IPS DF 19.7 (cell line): ENCODE measurements around the gene UQCC2.

Experiments used
- DNase-seq: peaks from one replicate; pipeline ENCODE4 v3.0.0-alpha.2; 2013; ENCODE audit warnings: low read depth, low spot score

Gene UQCC2

DNA sequence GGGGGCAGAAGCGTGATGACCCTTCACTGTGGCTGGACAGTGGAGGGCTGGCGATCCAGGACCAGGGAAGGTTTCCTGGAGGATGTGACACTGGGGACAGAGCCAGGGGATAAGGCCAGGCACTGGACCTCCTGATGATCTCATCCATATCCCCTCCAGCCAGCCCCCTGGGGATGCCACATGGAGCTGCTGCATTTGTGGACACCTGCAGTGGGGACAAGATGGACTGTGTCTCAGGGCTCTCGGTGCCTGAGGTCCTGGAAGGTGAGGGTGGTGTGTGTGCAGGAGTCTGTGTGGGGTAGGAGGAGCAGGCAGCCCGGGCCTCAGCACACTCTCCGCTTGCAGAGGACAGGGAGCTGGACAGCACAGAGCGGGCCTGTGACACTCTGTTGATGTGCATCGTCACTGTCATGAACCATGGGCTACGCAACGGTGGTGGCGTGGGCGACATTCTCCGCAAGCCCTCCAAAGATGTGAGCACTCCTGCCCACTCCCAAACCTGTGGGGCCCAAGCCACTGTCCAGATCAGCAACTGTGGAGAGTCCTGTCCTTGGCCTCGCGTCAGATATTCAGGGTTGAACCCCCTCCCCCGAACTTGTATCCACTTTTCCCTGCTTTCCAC, 19.9 kb downstream of the UQCC2 start:
- DNase-seq: no peak

DNA sequence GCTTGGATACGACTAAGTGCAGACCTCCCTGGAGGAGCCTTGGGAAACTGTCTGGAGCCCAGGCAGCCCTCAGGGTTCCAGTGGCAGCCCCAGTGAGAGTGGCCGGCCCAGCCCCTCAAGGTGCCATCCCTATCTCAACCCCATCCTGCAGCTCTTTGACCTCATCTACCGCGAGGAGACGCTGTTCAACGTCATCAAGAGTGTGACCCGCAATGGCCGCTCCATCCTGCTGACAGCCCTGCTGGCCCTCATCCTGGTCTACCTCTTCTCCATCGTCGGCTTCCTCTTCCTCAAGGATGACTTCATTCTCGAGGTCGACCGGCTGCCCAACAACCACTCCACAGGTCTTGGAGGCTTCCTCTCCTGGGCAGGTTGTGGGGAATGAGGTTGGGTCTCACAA, 20.7 kb downstream of the UQCC2 start:
- DNase-seq: no peak

DNA sequence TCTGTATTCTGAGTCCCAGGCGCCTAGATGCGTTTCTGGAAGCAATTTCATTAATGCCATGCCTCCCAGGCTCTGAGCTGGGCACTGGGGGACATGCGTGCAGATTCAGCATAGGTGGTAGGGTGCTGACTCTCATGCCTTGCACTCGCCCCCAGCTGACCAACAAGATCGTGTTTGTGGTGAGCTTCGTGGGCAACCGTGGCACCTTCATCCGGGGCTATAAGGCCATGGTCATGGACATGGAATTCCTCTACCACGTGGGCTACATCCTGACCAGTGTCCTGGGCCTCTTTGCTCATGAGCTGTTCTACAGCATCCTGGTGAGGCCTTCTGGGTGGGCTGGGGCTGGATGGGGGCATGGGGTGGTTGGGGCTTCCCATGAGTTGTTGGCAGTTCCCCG, 21.6 kb downstream of the UQCC2 start:
- DNase-seq: no peak

DNA sequence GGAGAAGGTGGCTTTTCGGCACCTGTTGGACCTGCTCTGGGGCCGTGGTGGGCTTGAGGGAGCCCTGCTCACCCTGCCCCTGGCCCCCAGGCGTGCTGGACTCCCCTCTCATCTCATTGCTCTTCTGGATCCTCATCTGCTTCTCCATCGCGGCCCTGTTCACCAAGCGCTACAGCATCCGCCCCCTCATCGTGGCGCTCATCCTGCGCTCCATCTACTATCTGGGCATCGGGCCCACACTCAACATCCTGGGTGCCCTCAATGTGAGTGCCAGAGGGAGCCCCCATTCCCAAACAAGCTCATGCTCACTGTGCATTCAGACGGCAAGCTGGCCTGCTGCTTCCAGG, 22.4 kb downstream of the UQCC2 start:
- DNase-seq: no peak

DNA sequence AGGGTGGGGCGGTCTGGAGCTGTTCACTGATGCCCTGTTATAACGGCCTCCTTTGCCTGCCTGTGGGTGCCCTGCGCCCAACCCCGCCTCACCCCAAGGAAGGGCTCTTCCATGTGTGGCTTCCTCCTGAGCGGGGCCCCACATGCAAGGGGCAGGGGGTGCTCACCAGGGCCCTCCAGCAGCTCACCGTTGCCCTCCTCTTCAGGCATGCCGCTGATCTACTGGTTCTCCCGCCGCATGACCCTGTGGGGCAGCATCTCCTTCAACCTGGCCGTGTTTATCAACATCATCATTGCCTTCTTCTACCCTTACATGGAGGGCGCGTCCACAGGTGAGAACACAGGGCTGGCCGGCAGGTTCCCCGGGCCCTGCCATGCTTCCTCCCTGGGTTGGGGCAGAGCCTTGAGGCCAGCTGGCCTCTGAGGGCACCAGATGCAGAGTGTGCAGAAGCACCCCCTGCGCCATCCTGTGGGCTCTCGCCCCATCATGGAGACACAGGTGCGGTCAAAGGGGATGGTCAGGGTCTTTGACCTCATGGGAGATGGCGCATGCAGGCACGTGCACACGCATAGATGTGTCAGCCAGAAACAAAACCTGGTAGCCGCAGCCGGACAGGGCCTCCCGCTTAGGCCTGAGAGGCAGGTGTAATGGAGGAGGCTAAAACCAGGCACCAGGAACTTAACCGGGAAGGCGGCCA, 22.9 kb downstream of the UQCC2 start:
- DNase-seq: no peak

DNA sequence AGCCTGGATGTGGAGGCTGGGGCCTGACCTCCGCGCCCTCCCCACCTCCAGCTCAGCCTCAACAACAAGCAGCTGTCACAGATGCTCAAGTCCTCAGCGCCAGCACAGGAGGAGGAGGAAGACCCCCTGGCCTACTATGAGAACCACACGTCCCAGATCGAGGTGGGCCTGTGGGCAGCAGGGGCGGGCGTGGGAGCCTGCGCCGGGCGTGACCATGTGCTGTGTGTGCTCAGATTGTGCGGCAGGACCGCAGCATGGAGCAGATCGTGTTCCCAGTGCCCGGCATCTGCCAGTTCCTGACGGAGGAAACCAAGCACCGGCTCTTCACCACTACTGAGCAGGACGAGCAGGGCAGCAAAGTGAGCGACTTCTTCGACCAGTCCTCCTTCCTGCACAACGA, 23.5 kb downstream of the UQCC2 start:
- DNase-seq: no peak

DNA sequence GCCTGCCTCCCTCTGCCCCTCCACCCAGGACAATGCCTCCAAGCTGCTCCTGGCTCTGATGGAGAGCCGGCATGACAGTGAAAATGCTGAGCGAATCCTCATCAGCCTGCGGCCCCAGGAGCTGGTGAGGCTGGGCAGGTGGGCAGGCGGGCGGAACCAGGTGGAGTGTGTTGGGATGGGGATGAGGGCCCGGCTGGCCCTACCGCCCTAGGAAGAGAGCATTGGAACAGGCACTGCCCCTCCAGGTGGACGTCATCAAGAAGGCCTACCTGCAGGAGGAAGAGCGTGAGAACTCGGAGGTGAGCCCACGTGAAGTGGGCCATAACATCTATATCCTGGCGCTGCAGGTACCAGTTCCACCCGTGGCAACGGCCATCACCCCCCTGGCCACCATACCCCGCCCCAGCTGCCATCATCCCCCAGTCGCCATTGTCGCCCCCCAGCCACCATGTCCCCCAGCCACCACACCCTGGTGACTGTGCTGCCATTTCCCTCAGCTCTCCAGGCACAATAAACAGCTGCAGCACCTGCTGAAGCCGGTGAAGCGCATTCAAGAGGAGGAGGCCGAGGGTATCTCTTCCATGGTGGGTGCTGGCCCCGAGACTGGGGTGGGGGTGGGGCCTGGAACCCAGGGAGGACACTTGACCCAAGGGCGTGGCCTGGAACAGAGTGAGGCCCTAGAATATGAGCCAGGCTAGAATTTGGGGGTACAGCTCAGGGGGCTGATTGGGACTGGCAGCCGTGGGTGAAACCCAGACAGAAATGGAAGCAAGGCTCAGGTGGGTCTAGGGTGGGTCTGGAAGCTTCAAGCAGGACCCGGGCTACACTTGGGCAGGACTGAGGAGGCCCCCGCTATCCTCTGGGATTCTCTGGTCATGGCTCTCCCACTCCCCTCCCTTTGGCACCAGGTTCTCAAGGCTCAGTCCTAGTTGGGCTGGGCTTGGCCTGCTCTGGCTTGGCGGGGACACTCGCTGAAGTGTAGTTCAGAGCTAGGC, 24.2 kb downstream of the UQCC2 start:
- DNase-seq: no peak

DNA sequence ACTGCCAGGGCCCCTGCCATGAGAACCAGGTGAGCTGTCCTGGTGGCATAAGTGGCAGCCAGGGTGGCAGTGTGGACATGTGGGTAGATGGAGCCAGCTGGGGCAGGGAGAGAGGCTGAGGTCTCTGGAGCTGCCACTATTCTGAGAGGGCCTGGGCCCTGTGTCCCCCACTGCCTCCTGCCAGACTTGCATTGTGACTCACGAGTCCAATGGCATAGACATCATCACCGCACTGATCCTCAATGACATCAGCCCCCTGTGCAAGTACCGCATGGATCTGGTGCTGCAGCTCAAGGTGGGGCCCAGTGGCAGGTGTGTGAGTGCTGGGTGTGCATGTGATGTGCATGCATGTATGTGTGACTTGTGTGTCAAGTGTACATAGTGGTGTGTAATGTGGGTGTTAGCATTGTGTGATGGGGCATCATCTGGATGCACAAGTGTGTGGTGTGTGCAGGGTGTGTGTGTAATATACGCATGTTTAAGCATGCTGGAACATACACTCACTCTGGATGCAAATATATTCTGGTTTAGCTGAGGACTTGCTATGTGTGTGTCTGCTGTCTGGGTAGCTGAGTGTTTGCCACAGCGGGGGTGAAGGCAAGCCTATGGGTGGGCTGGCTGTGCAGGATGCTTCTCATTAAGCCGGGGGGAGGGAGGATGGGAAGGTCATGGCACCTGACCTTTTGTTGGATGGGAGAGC, 25.1 kb downstream of the UQCC2 start:
- no peak for DNase-seq

DNA sequence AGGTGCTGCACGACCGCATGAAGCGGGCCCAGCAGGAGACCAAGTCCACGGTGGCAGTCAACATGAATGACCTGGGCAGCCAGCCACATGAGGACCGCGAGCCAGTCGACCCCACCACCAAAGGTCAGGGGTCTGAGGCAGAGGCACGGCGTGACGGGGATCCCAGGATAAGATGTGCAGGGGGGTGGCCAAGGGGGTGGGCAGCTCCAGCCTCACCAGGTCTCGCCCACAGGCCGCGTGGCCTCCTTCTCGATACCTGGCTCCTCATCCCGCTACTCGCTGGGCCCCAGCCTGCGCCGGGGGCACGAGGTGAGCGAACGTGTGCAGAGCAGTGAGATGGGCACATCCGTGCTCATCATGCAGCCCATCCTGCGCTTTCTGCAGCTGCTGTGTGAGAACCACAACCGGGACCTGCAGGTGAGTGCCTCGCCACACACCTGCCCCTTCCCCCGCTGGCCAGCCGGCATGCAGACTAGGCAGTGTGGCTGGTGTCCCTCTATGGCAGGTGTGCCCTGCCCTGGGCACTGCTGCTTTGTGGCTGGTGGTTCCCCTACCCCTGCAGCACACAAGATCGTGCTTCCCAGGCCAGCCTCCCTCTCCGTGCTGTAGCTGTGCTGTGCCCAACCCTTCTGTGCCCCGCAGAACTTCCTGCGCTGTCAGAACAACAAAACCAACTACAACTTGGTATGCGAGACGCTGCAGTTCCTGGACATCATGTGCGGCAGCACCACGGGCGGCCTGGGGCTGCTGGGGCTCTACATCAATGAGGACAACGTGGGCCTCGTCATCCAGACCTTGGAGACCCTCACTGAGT, 25.9 kb downstream of the UQCC2 start:
- DNase-seq: no peak

DNA sequence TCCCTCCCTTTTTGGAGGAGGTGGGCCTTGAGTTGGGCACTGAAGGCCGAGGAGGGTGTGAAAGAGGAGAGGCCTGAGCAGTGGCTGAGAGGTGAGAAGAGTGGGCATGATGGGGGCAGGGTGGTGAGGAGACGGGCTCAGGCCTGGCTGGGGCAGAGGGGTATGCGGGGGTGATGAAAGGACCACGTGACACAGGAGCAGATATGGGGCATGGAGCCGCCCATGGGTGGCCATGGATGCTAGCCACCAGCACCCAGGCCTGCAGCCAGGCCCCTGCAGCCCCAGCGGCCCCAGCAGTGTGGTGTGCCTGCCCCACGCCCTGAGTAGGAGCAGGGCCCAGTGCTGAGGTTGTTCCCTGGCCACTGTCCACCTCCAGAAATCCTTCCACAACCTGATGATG, 26.5 kb downstream of the UQCC2 start:
- DNase-seq: no peak

DNA sequence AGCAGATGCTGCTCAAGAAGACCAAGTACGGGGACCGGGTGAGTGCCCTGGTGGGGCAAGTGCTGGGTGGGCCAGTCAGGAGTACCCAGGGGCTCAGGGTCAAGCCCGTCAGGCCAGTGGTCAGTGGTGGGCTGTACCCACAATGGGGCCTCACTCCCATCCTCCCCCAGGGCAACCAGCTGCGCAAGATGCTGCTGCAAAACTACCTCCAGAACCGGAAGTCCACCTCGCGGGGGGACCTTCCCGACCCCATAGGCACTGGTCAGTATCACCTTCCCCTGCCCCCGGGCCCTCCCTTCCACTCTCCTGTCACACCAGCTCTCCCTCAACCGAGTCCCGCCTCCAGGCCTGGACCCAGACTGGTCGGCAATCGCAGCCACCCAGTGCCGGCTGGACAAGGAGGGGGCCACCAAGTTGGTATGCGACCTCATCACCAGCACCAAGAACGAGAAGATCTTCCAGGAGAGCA, 27.0 kb downstream of the UQCC2 start:
- no peak for DNase-seq

DNA sequence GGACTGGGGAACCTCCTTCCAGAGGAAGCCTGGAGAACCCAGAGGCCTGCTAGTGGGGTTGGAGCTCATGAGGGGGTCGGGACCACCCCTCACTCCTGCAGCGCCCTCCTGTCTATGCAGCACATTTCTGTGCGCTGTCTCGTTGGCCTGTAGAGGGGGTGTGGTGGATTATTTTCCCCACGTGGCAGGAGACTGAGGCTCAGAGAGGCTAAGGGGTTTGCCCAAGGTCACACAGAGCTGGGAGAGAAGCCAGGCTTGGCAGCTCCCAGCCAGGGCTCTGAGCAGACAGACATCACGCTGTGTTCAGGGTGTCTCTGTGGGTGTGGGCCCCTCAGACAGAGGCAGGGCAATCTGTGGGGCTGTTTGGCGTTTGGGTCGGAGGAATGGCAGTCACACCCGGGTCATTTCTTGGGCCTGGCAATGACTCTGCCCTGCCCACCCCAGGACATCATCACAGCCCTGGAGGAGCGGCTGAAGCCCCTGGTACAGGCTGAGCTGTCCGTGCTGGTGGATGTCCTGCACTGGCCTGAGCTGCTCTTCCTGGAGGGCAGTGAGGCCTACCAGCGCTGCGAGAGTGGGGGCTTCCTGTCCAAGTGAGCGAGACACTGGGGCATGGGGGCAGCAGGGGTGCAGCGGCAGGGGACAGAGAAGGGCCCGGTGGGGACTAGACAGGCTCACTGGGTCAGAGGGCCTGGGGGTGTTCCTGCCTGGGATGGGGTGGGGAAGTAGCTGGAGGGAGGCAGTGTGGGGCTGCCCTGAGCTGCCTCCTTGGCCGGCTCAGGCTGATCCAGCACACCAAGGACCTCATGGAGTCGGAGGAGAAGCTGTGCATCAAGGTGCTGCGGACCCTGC, 27.7 kb downstream of the UQCC2 start:
- DNase-seq: no peak

DNA sequence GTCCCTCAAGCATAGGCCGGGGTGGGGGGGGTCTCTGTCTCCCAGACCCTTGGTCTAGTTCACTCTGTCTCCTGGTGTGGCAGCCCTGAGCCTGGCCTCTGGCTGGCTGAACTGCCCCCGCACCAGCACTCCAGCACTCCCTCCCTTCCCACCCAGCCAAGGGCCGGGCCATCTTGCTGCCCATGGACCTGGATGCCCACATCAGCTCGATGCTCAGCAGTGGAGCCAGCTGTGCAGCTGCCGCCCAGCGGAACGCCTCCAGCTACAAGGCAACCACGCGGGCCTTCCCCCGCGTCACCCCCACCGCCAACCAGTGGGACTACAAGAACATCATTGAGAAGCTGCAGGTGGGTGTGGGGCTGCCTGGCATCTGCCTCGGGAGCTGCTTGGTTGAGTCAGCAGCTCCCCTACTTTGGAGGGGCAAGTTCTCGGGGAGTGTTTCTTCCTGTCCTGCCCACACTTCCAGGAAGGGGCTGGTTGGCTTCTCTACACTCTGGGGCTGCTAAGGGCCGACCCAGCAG, 28.4 kb downstream of the UQCC2 start:
- DNase-seq: no peak

DNA sequence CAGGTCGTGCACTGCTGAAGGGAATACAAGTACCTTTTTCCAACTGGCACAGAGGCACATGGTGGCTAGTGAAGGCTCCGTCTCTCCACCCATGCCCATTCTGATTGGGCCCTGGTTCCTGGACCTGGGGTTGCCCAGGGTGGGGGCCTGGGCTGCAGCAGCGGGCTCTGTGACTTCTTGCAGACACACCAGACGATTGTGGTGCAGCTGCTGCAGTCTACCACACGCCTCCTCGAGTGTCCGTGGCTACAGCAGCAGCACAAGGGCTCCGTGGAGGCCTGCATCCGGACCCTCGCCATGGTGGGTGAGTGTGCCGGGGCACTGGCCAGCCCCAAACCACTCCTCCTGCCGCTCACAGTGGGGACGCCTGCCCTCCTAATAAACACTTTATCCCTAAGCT, 29.2 kb downstream of the UQCC2 start:
- DNase-seq: no peak

DNA sequence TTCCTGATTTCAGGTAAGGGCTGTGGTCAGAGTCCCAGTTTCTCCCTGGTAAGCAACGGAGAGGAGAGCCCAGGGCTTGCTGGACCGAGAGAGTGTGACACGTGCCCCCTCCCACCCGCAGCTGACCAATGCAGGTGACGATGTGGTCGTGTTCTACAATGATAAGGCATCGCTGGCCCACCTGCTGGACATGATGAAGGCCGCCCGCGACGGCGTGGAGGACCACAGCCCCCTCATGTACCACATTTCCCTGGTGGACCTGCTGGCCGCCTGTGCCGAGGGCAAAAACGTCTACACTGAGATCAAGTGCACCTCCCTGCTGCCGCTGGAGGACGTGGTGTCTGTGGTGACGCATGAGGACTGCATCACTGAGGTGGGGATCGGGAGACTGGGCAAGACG, 31.7 kb downstream of the UQCC2 start:
- DNase-seq: no peak

DNA sequence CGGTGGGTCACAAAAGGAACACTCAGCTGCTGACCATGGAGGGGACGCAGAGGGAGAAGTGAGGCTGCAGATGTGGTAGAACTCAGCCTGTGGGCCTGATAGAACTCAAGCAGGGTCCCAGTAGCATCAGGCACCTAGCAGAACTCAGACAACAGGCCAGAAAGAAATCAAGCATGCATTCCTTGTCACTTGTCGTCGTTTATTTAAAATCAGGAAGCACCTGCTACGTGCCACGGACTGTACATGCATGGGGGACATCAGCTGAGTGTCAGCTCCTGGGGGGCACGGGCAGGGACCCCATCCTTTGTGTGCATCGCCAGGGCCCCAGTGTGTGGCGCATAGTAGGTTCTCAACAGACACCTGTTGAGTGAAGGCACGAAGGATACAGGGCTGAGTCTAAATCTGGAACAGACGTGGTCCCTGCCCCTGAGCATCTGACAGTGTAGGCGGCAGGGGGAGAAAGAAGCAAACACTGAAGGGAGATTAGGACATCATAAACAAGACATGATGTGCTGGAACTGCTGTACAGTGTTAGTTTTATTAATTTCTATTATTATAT, 32.5 kb downstream of the UQCC2 start:
- DNase-seq: no peak

DNA sequence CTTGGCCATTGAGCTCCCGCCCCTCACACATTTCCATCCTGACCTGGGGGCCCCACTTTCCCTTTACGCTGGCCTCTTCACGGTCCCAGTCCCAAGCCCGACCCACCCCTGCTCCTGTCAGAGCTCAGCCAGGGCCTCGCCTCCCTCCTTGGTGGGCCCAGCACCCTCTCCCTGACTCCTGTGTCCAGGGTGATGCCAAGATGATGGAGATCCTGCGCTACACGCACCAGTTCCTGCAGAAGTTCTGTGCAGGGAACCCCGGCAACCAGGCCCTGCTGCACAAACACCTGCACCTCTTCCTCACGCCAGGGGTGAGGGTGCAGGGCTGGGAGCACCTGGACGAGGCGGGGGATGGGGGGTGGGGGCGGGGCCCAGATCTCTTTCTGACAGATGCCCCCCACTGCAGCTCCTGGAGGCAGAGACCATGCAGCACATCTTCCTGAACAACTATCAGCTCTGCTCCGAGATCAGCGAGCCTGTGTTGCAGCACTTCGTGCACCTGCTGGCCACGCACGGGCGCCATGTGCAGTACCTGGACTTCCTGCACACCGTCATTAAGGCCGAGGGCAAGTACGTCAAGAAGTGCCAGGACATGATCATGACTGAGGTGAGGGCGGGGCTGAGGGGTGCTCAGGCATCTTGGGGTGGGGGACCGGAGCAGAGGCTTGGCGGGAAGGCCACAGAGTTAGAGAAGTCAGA, 33.1 kb downstream of the UQCC2 start:
- no peak for DNase-seq

DNA sequence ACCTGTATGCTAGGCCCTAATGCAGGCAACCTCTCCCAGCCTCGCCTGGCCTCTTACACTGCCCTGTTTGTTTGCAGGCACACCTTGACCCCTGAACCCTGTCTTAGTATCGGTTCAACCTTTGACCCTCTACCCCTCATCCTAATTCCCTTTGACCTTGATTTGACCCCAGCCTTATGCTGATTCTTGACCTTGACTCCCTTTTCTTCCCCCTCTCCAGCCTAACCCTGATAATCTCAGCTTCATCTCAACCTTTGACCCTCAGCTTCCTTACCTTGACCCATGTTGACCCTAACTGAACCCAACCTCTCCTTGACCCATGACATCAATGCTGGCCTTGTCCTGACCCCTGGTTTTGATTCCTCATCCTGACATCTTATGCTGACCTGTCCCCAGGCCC, 33.8 kb downstream of the UQCC2 start:
- no peak for DNase-seq

DNA sequence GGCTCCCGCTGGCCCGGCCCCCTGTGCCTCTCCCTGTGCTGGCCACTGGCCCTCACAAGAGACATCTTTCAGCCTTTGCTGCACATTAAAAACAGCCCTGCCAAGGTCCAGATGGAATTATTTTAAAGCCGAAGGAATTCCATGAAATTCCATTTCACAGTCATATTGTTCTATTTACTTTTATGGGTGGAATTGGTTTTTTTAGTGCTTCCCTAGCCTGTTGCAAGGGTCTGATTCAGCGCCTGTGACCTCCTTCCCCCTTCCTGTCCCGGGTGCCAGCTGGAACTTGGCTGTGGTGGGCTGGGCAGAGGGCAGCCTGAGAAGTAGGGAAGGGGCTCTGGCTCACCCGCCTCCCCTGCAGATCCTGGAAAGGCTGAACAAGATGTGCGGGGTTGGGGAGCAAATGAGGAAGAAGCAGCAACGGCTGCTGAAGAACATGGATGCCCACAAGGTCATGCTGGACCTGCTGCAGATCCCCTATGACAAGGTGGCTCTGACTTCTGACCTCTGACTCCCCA, 34.3 kb downstream of the UQCC2 start:
- DNase-seq: no peak
